Neural cell (in vitro differentiated cells): ENCODE measurements around the gene LYPD3. TPM values are rescaled to one million over a fixed set of nuclear protein-coding genes. Genes with fewer than 3 reads are reported as not detected.

Experiments used
- H2AFZ ChIP-seq: fragments of 200-600, 300-800 bp; sonication (generic), shearing (Covaris generic); 2 replicates; pipeline ENCODE4 v1.6.0; 2014; ENCODE audit warnings: low read depth, mild to moderate bottlenecking, antibody characterized with exemption, low read length, moderate library complexity
- H3F3A ChIP-seq: fragments of 200-600 bp; shearing (Covaris generic); 2 replicates; pipeline ENCODE4 v1.6.1; 2016; ENCODE audit warnings: mild to moderate bottlenecking, moderate library complexity, mixed read lengths, antibody characterized with exemption, low read length; ENCODE audit not compliant: insufficient read depth, poor library complexity, severe bottlenecking
- H3K27ac ChIP-seq: fragments of 200-600, 300-800 bp; sonication (generic), shearing (Covaris generic); 2 replicates; pipeline ENCODE4 v1.5.1; 2014; ENCODE audit warnings: mild to moderate bottlenecking, low read length, moderate library complexity
- H3K27me3 ChIP-seq: fragments of 300-800, 200-600 bp; sonication (generic), shearing (Covaris generic); 2 replicates; pipeline ENCODE4 v1.6.0; 2014; ENCODE audit warnings: mild to moderate bottlenecking, low read depth, low read length, moderate library complexity; ENCODE audit not compliant: insufficient read depth
- H3K36me3 ChIP-seq: fragments of 300-800, 200-600 bp; sonication (generic), shearing (Covaris generic); 2 replicates; pipeline ENCODE4 v1.5.1; 2014; ENCODE audit warnings: mild to moderate bottlenecking, antibody characterized with exemption, low read length, moderate library complexity; ENCODE audit not compliant: insufficient read depth
- H3K4me2 ChIP-seq: fragments of 300-800, 200-600 bp; sonication (generic), shearing (Covaris generic); 2 replicates; pipeline ENCODE4 v1.6.0; 2014; ENCODE audit warnings: mild to moderate bottlenecking, low read length
- H3K4me3 ChIP-seq: fragments of 300-800, 200-600 bp; sonication (generic), shearing (Covaris generic); 2 replicates; pipeline ENCODE4 v1.5.1; 2014; ENCODE audit warnings: mild to moderate bottlenecking, low read length, moderate library complexity
- H3K79me2 ChIP-seq: fragments of 200-600 bp; shearing (Covaris generic); replicated peaks from 2 replicates; pipeline ENCODE4 v1.6.0; 2014; ENCODE audit warnings: mild to moderate bottlenecking, low read length, moderate library complexity; ENCODE audit not compliant: insufficient read depth
- H3K9ac ChIP-seq: fragments of 300-800, 200-600 bp; sonication (generic), shearing (Covaris generic); 2 replicates; pipeline ENCODE4 v1.6.1; 2016; ENCODE audit warnings: mild to moderate bottlenecking, low read length, mixed read lengths
- H3K9me2 ChIP-seq: fragments of 200-600 bp; shearing (Covaris generic); 2 replicates; pipeline ENCODE4 v1.6.1; 2016; ENCODE audit warnings: mild to moderate bottlenecking, low read length, mixed read lengths; ENCODE audit not compliant: insufficient read depth
- H3K9me3 ChIP-seq: fragments of 200-600, 300-800 bp; sonication (generic), shearing (Covaris generic); 2 replicates; pipeline ENCODE4 v1.6.1; 2016; ENCODE audit warnings: mild to moderate bottlenecking, mixed run types, low read length, moderate library complexity, mixed read lengths
- H4K20me1 ChIP-seq: fragments of 200-600 bp; shearing (Covaris generic); 2 replicates; pipeline ENCODE4 v1.6.1; 2016; ENCODE audit warnings: mild to moderate bottlenecking, mixed run types; ENCODE audit not compliant: insufficient read depth
- EP300 ChIP-seq: fragments of 450-650 bp; conservative IDR thresholded peaks from 2 replicates; pipeline ENCODE4 v1.6.1; 2014; ENCODE audit warnings: antibody characterized with exemption, mild to moderate bottlenecking, moderate library complexity; ENCODE audit not compliant: poor library complexity, severe bottlenecking
- EZH2 ChIP-seq: fragments of 200-600, 300-800 bp; shearing (Covaris generic), sonication (generic); IDR thresholded peaks from 2 replicates; pipeline ENCODE4 v1.6.1; 2014; ENCODE audit warnings: antibody characterized with exemption, low read length, borderline replicate concordance, mild to moderate bottlenecking; ENCODE audit not compliant: insufficient read depth, poor library complexity, severe bottlenecking
- MXI1 ChIP-seq: fragments of 450-650 bp; conservative IDR thresholded peaks from 2 replicates; pipeline ENCODE4 v1.6.1; 2014; ENCODE audit warnings: antibody characterized with exemption, mild to moderate bottlenecking; ENCODE audit not compliant: poor library complexity, severe bottlenecking
- POLR2AphosphoS5 ChIP-seq: IDR thresholded peaks from 2 replicates; pipeline ENCODE4 v1.6.1; 2012
- RAD21 ChIP-seq: fragments of 450-650 bp; conservative IDR thresholded peaks from 2 replicates; pipeline ENCODE4 v1.6.1; 2014; ENCODE audit warnings: antibody characterized with exemption, mild to moderate bottlenecking, moderate library complexity
- SMC3 ChIP-seq: fragments of 450-650 bp; conservative IDR thresholded peaks from 2 replicates; pipeline ENCODE4 v1.6.1; 2014; ENCODE audit warnings: antibody characterized with exemption, mild to moderate bottlenecking, moderate library complexity; ENCODE audit not compliant: poor library complexity
- TAF1 ChIP-seq: IDR thresholded peaks from 2 replicates; pipeline ENCODE4 v1.6.1; 2012; ENCODE audit warnings: low read depth
- polyA plus RNA-seq: library from polyadenylated mRNA; depleted of rRNA; stranded (reverse); fragments of >200 nt; gene quantifications from 2 replicates; pipeline ENCODE4 v1.2.3, GENCODE V29; 2014
- TF ChIP-seq, protein P1 (sequence below): fragments of 450-650 bp; IDR thresholded peaks from 2 replicates; pipeline ENCODE4 v1.5.1; 2014; ENCODE audit warnings: antibody characterized with exemption, mild to moderate bottlenecking, moderate library complexity; ENCODE audit not compliant: poor library complexity, severe bottlenecking
- TF ChIP-seq, protein P2 (sequence below): IDR thresholded peaks from 2 replicates; pipeline ENCODE4 v1.6.1; 2012; ENCODE audit warnings: borderline replicate concordance

Gene LYPD3
- polyA plus RNA-seq, 1 donor from 2014 or later, result not detected

DNA sequence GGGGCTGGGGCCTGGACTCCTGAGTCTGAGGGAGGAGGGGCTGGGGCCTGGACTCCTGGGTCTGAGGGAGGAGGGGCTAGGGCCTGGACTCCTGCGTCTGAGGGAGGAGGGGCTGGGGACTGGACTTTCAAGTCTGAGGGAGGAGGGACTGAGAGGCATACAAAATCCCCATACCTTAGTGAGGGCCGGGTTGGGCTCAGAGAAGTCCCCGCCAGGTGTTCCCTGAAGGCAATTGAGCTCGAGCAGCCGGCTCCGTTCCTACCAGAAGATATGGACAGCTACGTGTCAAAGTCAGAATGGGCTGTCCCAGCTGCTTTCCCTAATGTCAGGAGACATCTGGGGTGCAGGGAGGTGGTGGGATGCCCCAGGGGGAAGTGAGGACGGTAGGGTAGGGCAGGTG, 29.7 kb upstream of the LYPD3 start:
- H3K4me3 ChIP-seq, result no peak overlapping the region
- H2AFZ ChIP-seq, result no peak overlapping the region
- H3F3A ChIP-seq, result no peaks in the 10 kb centered on the region
- no peak overlapping the region for H3K9ac ChIP-seq
- no peaks in the 10 kb centered on the region for H4K20me1 ChIP-seq
- H3K4me2 ChIP-seq, result no peak overlapping the region
- H3K27me3 ChIP-seq, result no peaks in the 10 kb centered on the region
- no peaks in the 10 kb centered on the region for H3K9me2 ChIP-seq
- TF ChIP-seq, protein P1, sequence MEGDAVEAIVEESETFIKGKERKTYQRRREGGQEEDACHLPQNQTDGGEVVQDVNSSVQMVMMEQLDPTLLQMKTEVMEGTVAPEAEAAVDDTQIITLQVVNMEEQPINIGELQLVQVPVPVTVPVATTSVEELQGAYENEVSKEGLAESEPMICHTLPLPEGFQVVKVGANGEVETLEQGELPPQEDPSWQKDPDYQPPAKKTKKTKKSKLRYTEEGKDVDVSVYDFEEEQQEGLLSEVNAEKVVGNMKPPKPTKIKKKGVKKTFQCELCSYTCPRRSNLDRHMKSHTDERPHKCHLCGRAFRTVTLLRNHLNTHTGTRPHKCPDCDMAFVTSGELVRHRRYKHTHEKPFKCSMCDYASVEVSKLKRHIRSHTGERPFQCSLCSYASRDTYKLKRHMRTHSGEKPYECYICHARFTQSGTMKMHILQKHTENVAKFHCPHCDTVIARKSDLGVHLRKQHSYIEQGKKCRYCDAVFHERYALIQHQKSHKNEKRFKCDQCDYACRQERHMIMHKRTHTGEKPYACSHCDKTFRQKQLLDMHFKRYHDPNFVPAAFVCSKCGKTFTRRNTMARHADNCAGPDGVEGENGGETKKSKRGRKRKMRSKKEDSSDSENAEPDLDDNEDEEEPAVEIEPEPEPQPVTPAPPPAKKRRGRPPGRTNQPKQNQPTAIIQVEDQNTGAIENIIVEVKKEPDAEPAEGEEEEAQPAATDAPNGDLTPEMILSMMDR, result no peak
- TF ChIP-seq RAD21 (no peak), EP300 (no peak), POLR2AphosphoS5 (no peak)
- no peak overlapping the region for H3K27ac ChIP-seq
- no peaks in the 10 kb centered on the region for H3K9me3 ChIP-seq
- no peaks in the 10 kb centered on the region for H3K79me2 ChIP-seq
- H3K36me3 ChIP-seq, result no peaks in the 10 kb centered on the region

DNA sequence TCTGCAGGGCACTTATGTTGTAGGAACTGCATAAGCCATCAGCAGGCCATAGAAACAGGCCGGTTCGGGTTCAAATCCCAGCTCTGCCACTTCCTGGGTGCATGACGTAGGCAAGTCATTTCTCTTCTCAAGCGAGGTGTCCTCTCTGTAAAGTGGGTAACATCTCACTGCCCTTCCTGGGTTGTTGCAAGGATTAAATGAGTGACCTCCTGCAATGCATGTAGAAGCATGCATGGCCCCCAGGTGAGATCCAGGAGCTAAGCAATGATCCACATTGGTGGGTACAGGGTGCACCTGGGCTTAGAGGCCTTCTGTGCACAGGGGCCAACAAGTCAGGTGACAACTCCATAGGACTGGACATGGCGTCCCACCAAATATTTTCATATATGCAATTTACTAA, 25.4 kb upstream of the LYPD3 start:
- Histone ChIP-seq H3K79me2 (no peaks in the 10 kb centered on the region), H3F3A (no peaks in the 10 kb centered on the region), H3K27me3 (no peaks in the 10 kb centered on the region), H3K9me2 (no peaks in the 10 kb centered on the region), H3K4me3 (no peak overlapping the region), H4K20me1 (no peaks in the 10 kb centered on the region), H3K27ac (no peak overlapping the region), H3K4me2 (no peak overlapping the region), H3K9ac (no peak overlapping the region), H3K9me3 (no peaks in the 10 kb centered on the region), H2AFZ (no peak overlapping the region), H3K36me3 (no peaks in the 10 kb centered on the region)
- TF ChIP-seq, protein P2, sequence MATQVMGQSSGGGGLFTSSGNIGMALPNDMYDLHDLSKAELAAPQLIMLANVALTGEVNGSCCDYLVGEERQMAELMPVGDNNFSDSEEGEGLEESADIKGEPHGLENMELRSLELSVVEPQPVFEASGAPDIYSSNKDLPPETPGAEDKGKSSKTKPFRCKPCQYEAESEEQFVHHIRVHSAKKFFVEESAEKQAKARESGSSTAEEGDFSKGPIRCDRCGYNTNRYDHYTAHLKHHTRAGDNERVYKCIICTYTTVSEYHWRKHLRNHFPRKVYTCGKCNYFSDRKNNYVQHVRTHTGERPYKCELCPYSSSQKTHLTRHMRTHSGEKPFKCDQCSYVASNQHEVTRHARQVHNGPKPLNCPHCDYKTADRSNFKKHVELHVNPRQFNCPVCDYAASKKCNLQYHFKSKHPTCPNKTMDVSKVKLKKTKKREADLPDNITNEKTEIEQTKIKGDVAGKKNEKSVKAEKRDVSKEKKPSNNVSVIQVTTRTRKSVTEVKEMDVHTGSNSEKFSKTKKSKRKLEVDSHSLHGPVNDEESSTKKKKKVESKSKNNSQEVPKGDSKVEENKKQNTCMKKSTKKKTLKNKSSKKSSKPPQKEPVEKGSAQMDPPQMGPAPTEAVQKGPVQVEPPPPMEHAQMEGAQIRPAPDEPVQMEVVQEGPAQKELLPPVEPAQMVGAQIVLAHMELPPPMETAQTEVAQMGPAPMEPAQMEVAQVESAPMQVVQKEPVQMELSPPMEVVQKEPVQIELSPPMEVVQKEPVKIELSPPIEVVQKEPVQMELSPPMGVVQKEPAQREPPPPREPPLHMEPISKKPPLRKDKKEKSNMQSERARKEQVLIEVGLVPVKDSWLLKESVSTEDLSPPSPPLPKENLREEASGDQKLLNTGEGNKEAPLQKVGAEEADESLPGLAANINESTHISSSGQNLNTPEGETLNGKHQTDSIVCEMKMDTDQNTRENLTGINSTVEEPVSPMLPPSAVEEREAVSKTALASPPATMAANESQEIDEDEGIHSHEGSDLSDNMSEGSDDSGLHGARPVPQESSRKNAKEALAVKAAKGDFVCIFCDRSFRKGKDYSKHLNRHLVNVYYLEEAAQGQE, result no peak
- TF ChIP-seq TAF1 (no peak), MXI1 (no peak), RAD21 (no peak), POLR2AphosphoS5 (no peak), EZH2 (no peak), EP300 (no peak), SMC3 (no peak)
- TF ChIP-seq, protein P1, result no peak
